GM12878 (cell line): Measurements from ENCODE around the gene TRPM3. TPM values are rescaled to one million over a fixed set of nuclear protein-coding genes. Genes with fewer than 3 reads are reported as not detected.

Experiments
- ATAC-seq: fragments of 200-7000 bp; cut with Tn5 transposase; 3 replicates; pipeline ENCODE4 v1.9.1; 2020; ENCODE audit warnings: mild to moderate bottlenecking, moderate library complexity
- BruUV-seq: library from RNA; stranded (reverse); fragments of 400-500 nt; replicated peaks from 2 replicates; lab custom pipeline; 2021; lab: Mats Ljungman, UMichigan
- CTCF ChIA-PET: fragments of 300-600 bp; sonication (Branson Sonifier 250); formaldehyde crosslinking; extraction: SDS; loops from one replicate; lab custom pipeline; 2021; ENCODE audit warnings: inconsistent platforms; lab: Yijun Ruan, JAX
- POLR2A ChIA-PET: fragments of 350-600 bp; formaldehyde crosslinking; extraction: SDS; loops from one replicate; lab custom pipeline; 2021; ENCODE audit warnings: inconsistent platforms; lab: Charles Lee
- RAD21 ChIA-PET: fragments of 300-600 bp; sonication (Branson Sonifier 250); formaldehyde crosslinking; loops from one replicate; lab custom pipeline; 2023; ENCODE audit warnings: antibody characterized with exemption; ENCODE audit not compliant: unreplicated experiment; lab: Charles Lee
- SMC1A ChIA-PET: fragments of 300-600 bp; sonication (Branson Sonifier 250); formaldehyde crosslinking; loops from one replicate; lab custom pipeline; 2023; ENCODE audit not compliant: unreplicated experiment, uncharacterized antibody; lab: Charles Lee
- DNase-seq: peaks from one replicate; pipeline ENCODE4 v3.0.0-alpha.2; 2011; ENCODE audit warnings: low read depth, low spot score
- FAIRE-seq: peaks from 3 replicates; lab custom pipeline; 2011; peaks lifted over from hg19 to GRCh38; lab: Jason Lieb, UNC
- H2AFZ ChIP-seq: 2 replicates; pipeline ENCODE4 v1.6.0; 2011; ENCODE audit warnings: low read depth, low read length, control low read depth; ENCODE audit not compliant: control insufficient read depth
- H3K27ac ChIP-seq: 2 replicates; pipeline ENCODE4 v1.5.1; 2011; ENCODE audit warnings: control low read depth; ENCODE audit not compliant: control insufficient read depth, insufficient read depth
- H3K27me3 ChIP-seq, 2 experiments: replicated peaks in 1 of 2; 2 replicates each; pipeline versions ENCODE4 v1.6.0 to v1.6.1; 2011; ENCODE audit warnings: low read length in 1 of 2; ENCODE audit not compliant: control insufficient read depth in 2 of 2, insufficient read depth in 2 of 2
- H3K36me3 ChIP-seq, 2 experiments: 2 replicates each; pipeline ENCODE4 v1.5.1; 2011; ENCODE audit warnings: low read length in 1 of 2; ENCODE audit not compliant: control insufficient read depth in 2 of 2, insufficient read depth in 2 of 2
- H3K4me1 ChIP-seq: 2 replicates; pipeline ENCODE4 v1.6.1; 2011; ENCODE audit warnings: mild to moderate bottlenecking, low read length, moderate library complexity, mixed read lengths; ENCODE audit not compliant: control insufficient read depth, insufficient read depth
- H3K4me2 ChIP-seq: 2 replicates; pipeline ENCODE4 v1.6.0; 2011; ENCODE audit warnings: control low read depth; ENCODE audit not compliant: control insufficient read depth, insufficient read depth
- H3K4me3 ChIP-seq: fragments of 200-600 bp; sonication (generic); 2 replicates; pipeline ENCODE4 v1.5.1; 2016
- H3K79me2 ChIP-seq: 2 replicates; pipeline ENCODE4 v1.6.0; 2011; ENCODE audit warnings: low read length; ENCODE audit not compliant: control insufficient read depth, insufficient read depth
- H3K9ac ChIP-seq: 2 replicates; pipeline ENCODE4 v1.8.0; 2011; ENCODE audit warnings: low read length, control low read depth, mixed read lengths; ENCODE audit not compliant: control insufficient read depth, insufficient read depth
- H3K9me3 ChIP-seq: replicated peaks from 3 replicates; pipeline ENCODE4 v1.5.1; 2011; ENCODE audit warnings: mild to moderate bottlenecking, low read length; ENCODE audit not compliant: control insufficient read depth, insufficient read depth
- H4K20me1 ChIP-seq: 2 replicates; pipeline ENCODE4 v1.6.0; 2011; ENCODE audit not compliant: control insufficient read depth, insufficient read depth
- BCL11A ChIP-seq: IDR thresholded peaks from 2 replicates; pipeline ENCODE4 v1.6.1; 2011; ENCODE audit warnings: low read depth, low read length
- FOXM1 ChIP-seq: IDR thresholded peaks from 2 replicates; pipeline ENCODE4 v1.6.1; 2012; ENCODE audit warnings: low read depth, mild to moderate bottlenecking, inconsistent platforms, low read length, moderate library complexity
- IKZF1 ChIP-seq: fragments of 450-650 bp; conservative IDR thresholded peaks from 2 replicates; pipeline ENCODE4 v1.6.1; 2017; ENCODE audit warnings: antibody characterized with exemption, mild to moderate bottlenecking
- IKZF2 ChIP-seq, 2 experiments: fragments of 450-650 bp; IDR thresholded peaks; 2 replicates each; pipeline ENCODE4 v1.6.1; 2017; ENCODE audit warnings: mild to moderate bottlenecking in 2 of 2, moderate library complexity in 2 of 2
- MTA2 ChIP-seq: fragments of 450-650 bp; IDR thresholded peaks from 2 replicates; pipeline ENCODE4 v1.6.1; 2016; ENCODE audit warnings: low read depth, mild to moderate bottlenecking, moderate library complexity
- PAX5 ChIP-seq: IDR thresholded peaks from 2 replicates; pipeline ENCODE4 v1.6.1; 2011; ENCODE audit warnings: low read depth, low read length, borderline replicate concordance
- RAD51 ChIP-seq: fragments of 450-650 bp; IDR thresholded peaks from 2 replicates; pipeline ENCODE4 v1.6.1; 2016; ENCODE audit warnings: moderate library complexity, mild to moderate bottlenecking, inconsistent platforms
- RUNX3 ChIP-seq: IDR thresholded peaks from 2 replicates; pipeline ENCODE4 v1.6.1; 2012; ENCODE audit warnings: low read length, inconsistent platforms
- TAF1 ChIP-seq: IDR thresholded peaks from 2 replicates; pipeline ENCODE4 v1.6.1; 2011; ENCODE audit warnings: mild to moderate bottlenecking, low read depth, low read length, borderline replicate concordance
- WGBS: methylation state at CpG from one replicate; pipeline ENCODE4 v1.1.6; 2016; ENCODE audit warnings: low lambda C conversion rate; ENCODE audit not compliant: insufficient replicate concordance, insufficient coverage; ENCODE audit errors: missing lambda C conversion rate; 5-methylcytosine and 5-hydroxymethylcytosine counted together
- in situ Hi-C: fragments of 300-500 bp; cut with MboI; formaldehyde crosslinking; loops from 9 replicates; pipeline ENCODE4 v1.14.3; 2018; ENCODE audit warnings: mixed read lengths
- intact Hi-C: fragments of 100-400 bp; cut with micrococcal nuclease; formaldehyde crosslinking; loops from one replicate; pipeline ENCODE4 v1.14.2; 2022; ENCODE audit not compliant: unreplicated experiment
- polyA plus RNA-seq, 11 experiments: library from polyadenylated mRNA; depleted of rRNA in 4 of 11; unstranded in 6 of 11; stranded (reverse) in 5 of 11; fragments of >200 nt; fragmentation: Nextera tagmentation in 4 of 11; fragmentation: Illumina TruSeq in 1 of 11; extraction: Ambion mirVana in 4 of 11; extraction: Trizol in 1 of 11; gene quantifications; 1 replicate in 1 of 11; 2 replicates in 10 of 11; pipeline versions ENCODE4 v1.2.1 to v1.2.3, GENCODE V29; 2011 to 2016; ENCODE audit warnings: inconsistent platforms in 2 of 11, missing spikeins in 2 of 11, low read depth in 1 of 11
- total RNA-seq, 4 experiments: library from RNA; depleted of rRNA in 3 of 4; stranded (reverse); fragments of >200 nt in 3 of 4; fragmentation: Illumina TruSeq in 1 of 4; extraction: Trizol in 1 of 4; gene quantifications; 2 replicates each; pipeline versions ENCODE4 v1.2.1 to v1.2.3, GENCODE V29; 2013 to 2021

Gene TRPM3
- total and polyA plus RNA-seq, 10 of the 15 experiments (the other 5 are each of a cell fraction or from before 2014, with no cell fraction given), result not detected

DNA sequence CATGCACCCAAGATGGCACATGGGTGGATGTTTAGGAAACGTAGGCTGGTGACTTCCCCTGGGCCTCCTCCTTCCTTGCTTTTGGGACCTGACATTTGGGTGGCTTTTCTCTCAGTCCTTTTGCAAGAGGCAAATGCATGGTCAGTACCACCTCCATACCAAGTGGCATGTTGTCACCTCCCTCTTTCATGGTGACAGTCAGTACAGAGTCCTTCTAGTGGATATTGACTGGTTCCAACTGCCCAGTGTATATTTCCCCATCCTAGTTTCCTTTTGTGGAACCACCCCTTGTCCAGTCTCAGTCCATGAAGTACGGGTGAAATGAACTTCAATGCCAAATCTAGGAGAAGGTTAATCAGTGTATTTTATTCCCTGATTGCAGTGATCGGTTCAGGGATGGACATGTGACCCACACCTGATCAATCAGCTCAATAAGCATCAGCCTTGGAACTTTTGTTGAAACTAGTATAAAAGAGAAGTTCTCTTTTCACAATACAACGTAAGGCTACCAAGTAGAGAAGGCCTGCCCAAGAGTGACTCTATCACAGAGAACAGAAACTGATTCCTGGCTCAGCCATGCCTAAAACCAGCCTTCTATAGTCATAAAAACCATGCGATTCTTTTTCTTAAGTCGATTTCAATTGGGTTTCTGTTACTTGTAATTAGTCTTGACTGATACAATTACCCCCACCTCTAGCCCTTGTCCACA is 563.6 kb downstream of the TRPM3 start:
- Histone ChIP-seq H3K27ac (peak overlapping the region; percentile 33; the same call in 1 of the 2 replicates), H3K4me2 (peak overlapping the region; percentile 62), H3K36me3 (no peaks in the 10 kb centered on the region), H3K9me3 (no peaks in the 10 kb centered on the region; the same call in 2 of the 3 replicates), H3K4me3 (no peak overlapping the region), H3K27me3 (no peaks in the 10 kb centered on the region), H3K4me1 (peaks cover 13% of the 10 kb centered on the region), H4K20me1 (peaks cover 3% of the 10 kb centered on the region; the same call in 1 of the 2 replicates), H3K9ac (no peak overlapping the region), H3K79me2 (no peaks in the 10 kb centered on the region), H2AFZ (peak overlapping the region; percentile 44)
- peak; percentile 99 for ATAC-seq
- ChIA-PET CTCF (no interaction called here), RAD21 (interaction anchor here (1.1 kb wide), 1 partner anchor 37 kb away, joined by 3 read pairs; no protein-coding TSS in a partner anchor), POLR2A (no interaction called here), SMC1A (interaction anchor here (0.8 to 1.2 kb wide), 2 partner anchors 37 to 44 kb away, joined by 4 to 9 read pairs; no protein-coding TSS in a partner anchor)
- in situ Hi-C loops (no loop called here), intact Hi-C loops (no loop called here)
- FAIRE-seq, result peak; percentile 83
- no TSS peak for BruUV-seq
- DNase-seq, result peak; percentile 55
- 0 out of 2 replicates have a peak, but pooled peaks have one; percentile 40 for TF ChIP-seq PAX5
- TF ChIP-seq TAF1, result no peak
- peak; percentile 45; the same call in 1 of the 2 replicates for TF ChIP-seq MTA2
- TF ChIP-seq FOXM1, result no peak
- TF ChIP-seq IKZF2 (IDR thresholded peaks at IDR 0.05), result 0 out of 4 replicates have a peak, but pooled peaks of 1 of the 2 experiments have one; percentile 31
- TF ChIP-seq BCL11A, result peak; percentile 38; the same call in 1 of the 2 replicates
- no peak for TF ChIP-seq IKZF1
- TF ChIP-seq RUNX3, result peak; percentile 37; the same call in 1 of the 2 replicates
- peak; percentile 71; the same call in 1 of the 2 replicates for TF ChIP-seq RAD51
- WGBS, result 28% methylated on average over 6 of the region's 6 CpGs
